HG03135 (cell line): ENCODE measurements around the gene CLEC20A.

ENCODE experiments used
- ATAC-seq: cut with Tn5 transposase; IDR thresholded peaks from one replicate; pipeline ENCODE4 v1.9.1; 2021; ENCODE audit warnings: mild to moderate bottlenecking, moderate library complexity; ENCODE audit not compliant: unreplicated experiment

CLEC20A gene

DNA sequence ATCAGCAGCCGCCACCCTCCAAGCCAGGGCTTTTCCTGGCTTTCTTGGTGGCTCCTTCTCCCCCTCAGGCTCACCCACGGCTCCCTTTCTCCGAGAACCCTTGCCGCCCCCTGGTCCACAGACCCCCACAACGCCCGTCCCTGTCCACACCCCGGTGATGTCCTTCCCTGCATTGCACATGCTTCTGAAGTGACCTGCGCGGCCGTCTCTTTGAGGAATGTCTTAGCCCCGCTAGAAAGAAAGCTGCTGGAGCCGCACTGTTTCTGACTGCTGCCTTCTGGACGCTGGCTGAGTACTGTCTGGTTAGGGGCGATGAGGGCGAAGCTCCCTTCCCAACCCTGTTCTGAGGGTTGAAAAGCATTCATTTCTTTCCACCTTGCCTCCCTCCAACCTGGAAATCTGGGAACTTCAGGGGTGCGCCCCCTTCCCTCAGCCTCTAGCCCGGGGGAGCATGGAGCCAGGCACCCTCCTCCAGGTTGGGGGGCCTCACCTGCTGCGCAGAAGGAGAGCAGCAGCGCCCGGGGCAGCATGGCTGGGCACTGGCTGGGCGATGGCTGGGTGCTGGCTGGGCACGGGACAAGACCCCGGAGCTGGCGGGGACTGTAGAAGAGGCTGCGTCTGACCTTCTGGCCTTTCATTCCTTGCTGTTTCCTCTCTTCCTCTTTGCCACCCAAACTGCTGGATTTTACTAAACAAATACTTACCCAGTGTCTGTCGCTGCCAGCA lies at the start of gene CLEC20A:
Gene CLEC20A, minus strand, starts transcription at position 555 of the 726 bp plus-strand sequence. Its CDS starts 25 bp downstream, at position 530.
- no peak for ATAC-seq

DNA sequence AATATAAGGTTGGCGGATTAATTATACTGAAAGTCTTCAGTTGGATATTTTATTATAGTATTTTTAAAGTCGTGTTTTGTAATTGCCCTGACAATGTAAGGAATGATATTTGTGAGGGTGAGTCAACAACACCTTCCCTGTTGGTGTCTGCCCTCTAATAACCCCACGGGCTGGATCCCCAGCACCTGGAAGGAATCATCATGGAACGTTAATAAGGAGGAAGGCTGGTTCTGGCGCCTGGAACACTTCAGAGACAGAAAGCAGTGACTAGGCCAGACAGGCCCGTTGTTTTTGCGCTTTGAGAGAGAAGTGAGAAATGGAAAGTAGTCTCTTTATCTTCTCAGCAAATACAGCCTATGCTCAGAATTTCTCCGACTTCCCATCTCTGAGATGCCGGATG lies 47.8 kb upstream of the CLEC20A start:
- ATAC-seq, result no peak

DNA sequence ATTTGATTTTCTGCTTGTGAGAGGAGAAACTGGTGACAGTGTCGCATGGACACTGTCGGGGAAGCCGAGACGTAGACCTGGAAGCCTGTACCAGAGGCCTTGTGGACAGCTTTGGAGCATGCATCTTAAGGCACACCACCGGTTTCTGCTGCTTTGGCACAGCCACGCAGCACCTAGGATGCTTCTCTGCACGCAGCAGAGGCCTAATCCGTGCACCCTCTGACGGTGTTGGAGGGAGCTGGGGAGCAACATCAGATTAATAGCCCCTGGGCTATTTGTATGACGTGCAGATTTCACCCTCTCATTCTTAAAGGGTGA lies 46.5 kb upstream of the CLEC20A start:
- peak; percentile 43 for ATAC-seq

DNA sequence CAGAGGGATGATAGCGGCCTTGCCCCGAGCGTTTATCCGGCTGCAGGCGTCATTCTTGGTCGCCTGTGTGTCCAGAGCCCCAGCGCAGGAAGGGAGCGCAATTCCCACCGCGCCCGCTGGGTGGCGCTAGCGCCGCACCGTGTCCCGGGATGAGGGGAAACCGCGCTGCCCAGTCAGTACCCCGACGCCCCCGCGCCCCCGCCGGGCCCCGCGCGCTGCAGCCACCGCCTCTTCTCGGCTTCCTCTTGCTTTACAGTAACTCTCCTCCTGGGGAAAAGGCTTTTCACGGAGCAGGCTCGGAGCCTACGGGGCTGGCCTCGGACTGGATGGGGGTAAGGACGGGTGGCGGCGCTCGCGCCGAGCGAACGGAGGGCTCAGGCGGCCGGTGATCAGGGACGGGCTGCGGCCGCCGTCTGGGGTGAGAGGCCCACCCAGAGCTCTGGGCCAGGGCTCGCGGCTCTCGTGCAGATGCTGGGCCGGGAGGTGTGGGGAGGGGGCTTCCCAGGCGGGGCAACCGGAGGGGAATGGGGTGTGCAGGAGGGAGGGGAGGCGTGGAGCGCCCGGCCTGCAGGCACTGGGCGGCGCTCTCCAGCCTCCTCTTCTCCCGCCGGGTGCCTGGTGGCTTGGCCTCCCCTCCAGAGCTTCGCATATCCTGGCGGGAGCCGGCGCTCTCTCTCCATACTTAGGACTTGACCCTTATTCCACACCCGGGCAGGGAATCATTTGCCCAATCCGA lies 46.0 kb upstream of the CLEC20A start:
- ATAC-seq, result peak; percentile 83

DNA sequence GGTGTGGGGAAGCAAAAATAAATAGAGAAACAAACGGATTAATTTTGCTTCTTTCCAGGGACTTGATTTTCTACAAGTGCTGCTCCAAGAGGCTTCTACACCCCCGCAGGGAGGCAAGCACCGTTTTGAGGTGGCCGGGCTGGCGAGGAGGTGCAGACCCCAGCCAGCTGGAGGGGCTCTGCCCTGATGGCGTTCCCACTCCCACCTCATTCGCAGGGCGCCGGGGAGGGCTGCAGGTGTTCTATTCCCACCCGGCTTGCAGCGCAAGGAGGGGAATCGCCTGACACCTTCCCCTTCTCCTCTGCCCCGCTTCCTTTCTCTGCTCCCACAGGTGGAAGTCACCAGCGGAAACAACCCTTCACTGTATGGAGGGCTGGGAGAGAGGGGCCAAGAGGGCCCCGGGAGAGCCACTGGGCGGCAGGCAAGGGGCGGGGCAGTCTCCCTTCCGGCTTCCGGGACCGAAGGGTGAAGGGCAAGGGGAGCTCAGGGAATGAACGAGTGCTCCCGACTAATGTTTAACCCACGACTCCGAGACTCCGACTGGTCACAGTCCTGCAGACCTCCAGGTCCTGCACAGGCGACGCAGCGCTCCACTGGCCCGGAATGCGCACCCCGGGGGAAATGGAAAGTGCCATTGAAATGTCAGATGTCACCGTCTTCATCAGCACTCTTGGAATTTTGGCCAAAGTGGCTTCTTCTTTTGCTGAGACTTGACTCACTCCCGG lies 45.2 kb upstream of the CLEC20A start:
- ATAC-seq, result peak; percentile 44

DNA sequence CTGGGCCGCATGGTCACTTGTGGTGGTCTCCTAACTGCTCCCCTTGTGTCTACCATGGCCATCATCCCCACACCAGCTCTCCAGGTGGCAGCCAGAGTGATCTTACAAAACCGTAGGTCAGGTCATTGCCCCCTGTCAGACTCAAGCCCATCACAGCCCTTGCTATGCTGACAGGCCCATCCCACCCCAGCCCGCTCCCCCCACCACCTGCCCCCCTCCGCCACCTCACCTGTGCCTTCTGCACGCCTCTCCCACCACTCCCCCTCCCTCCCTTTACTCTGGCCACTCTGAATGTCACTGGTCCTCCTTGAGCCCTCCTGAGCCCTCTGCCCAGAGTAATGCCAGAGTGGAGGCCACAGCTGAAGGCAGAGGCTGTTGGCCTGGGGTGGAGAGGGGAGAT lies 44.6 kb upstream of the CLEC20A start:
- ATAC-seq, result no peak

DNA sequence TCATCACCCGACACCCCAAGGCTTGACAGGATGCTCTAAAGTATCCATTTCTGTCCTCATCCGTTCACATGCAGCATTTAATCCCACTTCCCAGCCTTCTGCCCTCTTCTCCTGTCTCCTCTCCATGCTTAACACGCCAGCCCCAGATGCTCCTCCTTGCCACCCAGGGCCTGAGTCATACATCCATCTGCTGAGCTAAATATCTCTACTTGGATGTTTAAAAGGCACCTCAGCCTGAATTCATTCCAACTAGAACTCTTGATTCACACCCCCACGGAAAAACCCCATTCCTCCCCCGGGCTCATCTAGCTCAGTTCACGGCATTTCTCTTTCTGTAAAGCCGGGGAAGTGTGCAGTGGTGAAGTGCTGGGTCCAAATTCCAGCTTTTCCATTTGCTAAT lies 43.9 kb upstream of the CLEC20A start:
- no peak for ATAC-seq

DNA sequence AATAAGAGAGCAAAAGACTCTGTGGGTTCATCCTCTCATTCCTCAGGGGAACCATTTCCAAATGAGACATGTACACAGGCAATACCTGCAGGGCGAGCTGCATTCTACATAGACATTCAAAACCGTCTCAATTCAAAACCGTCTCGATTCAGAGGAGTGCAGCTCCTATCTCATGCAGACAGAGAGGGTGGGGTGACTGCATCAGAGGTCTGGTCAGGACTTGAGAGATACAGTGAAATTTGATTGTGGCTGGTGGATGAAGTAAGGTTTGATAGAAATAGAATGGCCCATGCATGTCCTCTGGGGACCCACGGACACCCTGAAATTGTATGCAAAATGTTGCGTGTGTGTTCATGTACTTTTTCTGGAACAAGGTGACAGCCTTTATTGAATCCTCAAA lies 43.4 kb upstream of the CLEC20A start:
- no peak for ATAC-seq

DNA sequence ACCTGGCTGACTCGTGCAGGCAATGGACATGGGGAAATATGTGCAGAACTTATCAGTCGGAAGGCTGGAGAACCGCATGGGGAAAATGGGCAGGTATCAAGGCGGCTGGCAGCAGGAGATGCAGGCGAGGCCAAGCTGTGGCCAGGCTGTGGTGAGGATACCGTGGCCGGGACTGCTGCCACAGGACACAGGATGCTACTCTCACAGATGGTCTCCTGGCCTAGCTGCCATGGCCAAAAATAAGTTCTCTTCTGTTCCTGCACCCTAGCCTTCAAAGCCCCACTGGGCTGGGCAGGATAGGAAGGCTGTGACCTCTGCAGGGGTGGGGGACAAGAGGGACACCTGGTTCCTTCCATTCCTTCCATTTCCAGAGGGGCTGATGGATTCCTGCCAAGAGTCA lies 42.5 kb upstream of the CLEC20A start:
- no peak for ATAC-seq

DNA sequence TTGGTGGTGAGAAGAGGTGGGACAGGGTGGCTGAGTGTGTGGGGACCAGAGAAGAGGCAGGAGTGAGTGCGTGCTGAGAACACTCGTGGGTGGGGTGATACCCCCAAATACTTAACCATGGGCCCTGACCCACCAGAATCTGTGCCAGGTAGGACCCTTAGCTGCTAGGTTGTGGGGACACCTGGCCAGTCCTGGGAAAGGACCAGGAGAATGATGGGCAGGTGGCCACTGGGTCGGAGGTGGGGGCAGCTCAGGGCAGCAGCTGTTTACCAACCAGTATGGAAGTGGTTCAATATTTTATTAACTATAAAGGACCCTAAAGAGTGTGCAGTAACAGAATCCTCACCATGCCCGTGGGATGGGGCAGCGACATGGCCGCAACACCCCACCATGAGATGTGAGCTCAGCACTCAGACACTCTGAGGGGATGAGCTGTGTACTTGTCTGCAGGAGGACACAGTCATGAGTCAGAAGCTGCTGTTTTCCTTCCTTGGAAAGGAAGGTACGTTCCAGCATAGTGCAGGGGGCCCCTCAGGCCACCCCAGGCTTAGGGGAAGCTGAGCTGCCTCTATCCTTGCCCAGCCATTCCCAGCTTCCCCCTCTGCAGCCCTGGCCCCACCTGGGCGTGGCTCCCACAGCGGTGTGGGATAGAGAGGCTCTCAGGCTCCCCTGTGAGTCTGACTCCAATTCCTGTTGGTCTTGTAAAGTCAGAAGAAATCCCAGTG lies 41.6 kb upstream of the CLEC20A start:
- no peak for ATAC-seq

DNA sequence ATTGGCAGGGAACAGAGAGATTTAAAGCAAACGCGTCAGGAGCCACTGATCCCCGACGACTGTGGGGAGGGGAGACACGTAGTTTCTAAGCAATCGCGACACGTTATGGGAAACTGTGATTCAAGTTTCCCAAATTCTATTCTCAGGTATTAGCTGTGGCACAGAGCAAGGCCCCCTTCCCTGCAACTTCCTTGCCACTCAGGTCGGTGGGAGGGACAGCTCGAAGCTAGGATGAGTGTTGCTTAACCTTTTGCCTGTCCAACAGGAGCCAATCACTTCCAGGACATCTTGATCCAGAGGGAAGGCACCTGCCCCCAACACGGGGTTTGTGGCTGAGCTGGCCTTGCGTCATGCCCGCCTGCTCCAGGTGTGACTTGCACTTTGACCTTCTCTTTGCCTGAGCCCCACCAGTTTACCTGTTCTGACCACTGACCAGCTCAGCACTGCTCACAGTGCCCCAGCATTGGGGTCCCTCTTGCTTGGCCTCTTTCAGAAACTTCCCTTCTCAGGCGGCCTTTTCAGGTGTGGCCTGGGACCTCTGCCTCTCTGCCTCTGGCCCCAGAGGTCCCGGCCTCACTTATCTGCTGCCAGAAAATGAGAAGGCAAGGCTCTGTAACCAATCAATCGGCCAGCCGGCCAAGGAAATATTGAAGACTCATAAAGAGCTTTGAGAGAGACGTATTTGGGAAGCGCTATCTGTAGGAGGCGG lies 40.8 kb upstream of the CLEC20A start:
- no peak for ATAC-seq

DNA sequence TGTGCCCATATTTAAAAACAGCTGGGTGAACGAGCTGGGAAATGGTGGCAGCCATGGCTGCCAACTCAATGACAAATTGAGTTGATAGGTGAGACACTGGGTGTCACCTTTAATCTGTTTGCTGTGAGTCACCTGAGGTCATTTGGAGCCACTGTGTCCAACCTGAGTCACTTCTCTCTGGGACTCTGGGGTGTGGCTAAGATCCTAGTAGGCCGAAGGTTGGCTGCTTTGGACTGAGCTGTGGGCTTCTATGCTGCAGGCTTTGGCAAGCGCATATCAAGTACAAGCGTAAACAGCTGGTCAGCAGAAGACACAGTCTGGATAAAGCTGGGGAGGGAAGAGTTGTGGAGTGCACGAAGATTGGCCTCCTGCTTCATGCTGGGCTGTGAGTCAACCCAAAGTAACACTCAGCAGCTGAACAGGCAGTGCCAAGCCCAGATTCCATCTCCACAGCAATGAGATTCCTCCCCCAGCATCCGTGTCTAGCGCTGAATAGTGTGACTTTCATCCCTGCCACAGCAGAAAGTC lies 40.1 kb upstream of the CLEC20A start:
- no peak for ATAC-seq

DNA sequence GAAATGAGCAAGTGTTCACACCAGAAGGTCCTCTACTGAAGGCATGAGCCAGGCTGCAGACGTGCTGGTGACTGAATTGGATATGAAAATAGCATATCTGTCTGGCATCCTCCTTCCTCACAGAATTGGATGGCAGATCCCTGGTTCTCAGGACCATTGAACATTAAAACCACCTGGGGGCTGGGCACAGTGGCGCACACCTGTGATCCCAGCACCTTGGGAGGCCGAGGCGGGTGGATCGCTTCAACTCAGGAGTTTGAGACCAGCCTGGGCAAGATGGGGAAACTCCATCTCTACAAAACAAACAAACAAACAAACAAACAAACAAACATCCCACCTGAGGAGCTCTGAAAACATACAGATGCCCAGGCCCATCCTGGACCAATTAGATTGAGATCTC lies 39.6 kb upstream of the CLEC20A start:
- no peak for ATAC-seq

DNA sequence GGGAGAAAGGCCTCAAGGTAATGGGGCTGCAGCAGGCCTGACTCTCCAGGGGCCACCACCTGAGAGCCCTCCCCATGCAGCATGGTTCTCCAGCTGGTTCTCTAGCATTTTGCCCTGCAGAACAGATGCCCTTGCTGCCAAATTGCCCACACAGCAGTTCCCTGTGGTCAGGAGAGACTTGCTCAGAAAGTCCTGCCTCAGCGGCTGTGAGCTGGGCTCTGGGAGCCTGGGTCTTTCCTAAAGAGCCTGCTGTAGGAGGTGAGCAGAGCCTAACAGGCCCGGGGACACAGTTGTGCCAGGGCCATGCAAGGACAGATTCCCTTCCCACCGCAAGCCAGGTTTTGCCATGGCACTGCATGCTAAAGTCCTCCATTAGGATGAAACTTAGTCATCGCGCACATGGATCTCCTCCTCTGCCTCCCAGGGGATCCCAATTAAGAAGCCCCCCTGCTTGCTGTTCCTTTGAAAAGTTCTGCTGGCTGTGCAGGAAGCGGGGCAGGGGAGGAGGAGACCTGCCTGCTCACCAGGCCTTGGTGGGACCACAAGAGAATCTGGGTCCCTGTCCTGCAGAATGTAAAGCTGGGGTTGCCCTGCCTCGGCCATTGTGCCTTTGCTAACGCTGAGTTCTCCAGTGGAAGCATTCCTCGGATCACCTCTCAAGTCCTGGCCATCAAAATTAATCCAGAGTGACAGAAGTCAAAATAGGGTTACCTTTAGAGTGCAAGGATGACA lies 37.5 kb upstream of the CLEC20A start:
- ATAC-seq, result no peak

DNA sequence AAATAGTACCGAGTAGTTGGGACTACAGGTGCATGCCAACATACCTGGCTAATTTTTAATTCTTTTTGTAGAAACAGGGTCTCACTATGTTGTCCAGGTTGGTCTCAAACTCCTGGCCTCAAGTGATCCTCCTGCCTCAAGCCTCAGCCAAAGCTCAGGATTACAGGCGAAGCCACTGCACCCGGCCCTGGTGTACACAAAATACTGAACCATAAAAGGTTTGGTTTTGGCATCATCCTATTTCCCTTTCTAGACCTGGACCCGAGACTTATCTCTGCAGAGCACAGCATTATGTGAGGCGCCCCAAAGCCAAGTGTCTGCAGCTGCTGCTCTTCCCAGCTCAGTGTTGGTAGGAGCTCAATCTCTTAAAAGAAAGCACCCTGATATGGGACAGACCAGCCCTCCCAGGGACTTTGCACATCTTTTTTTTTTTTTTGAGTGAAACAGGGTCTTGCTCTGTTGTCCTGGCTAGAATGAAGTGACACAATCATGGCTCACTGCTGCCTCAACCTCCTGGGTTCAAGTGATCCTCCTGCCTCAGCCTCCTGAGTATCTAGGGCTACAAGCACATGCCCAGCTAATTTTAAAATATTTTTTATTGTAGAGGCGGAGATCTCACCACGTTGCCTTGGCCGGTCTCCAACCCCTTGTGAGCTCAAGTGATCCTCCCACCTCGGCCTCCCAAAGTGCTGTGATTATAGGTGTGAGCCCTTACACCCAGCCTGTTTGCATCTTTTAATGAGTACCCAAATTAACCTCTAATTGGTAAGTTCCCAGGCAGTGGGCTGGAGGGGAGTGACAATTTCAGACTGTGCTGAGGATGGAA lies 36.6 kb upstream of the CLEC20A start:
- no peak for ATAC-seq

DNA sequence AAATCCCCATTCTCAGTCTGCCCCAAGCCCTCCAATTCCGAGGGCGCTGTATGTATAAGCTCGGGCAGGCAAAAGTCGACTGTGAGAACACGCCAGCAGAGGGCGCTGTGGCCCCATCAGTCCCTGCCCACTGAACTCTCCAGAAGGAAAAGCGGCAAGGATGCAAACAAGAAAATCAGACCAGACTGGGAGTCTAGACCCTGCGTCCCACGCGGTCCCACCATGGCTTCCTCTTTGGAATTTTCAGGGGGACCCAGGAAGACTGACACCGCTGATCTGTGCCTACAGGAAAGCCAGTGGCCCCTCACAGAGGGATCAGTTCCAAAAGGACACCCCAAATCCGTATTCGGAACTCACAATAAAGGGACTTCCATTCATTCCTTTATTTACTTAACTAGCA lies 35.6 kb upstream of the CLEC20A start:
- ATAC-seq, result peak; percentile 70

DNA sequence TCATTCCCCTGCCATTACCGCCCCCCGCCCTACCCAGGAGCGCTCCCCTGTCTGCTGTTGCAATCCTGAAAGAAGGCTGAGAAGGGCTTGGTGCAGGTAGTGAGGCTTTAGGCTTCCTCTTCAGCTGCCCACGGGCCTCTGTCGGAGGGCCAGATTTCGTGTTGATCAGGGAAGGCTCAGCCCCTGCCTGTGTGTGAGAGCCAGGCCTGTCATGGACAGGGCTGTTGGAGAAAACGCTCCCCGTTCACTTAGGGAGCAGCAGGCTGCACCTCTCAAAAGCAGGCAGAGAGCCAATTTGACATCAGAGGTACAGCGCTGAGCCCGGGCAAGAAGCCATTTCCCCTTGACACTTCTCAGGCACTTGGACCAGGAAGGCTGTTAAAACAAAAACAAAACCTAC lies 35.1 kb upstream of the CLEC20A start:
- ATAC-seq, result peak; percentile 21

DNA sequence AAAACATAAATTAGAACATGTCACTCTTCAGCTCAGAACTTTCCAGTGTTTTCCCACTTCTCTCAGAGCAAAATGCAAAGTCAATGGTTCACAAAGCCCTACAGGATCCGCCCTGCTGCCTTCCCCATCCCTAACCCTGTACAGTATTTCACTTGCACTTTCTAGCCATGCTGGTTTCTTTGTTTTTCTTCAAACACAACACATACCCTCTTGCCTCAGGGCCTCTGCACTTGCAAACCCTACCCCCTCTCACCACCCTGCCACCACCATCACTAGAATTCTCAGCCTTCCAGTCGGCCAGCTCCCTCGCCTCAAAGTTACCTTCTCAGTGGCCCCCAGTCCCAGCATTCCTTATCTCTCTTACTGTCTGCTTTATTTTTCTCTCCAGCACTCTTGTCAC lies 33.7 kb upstream of the CLEC20A start:
- no peak for ATAC-seq

DNA sequence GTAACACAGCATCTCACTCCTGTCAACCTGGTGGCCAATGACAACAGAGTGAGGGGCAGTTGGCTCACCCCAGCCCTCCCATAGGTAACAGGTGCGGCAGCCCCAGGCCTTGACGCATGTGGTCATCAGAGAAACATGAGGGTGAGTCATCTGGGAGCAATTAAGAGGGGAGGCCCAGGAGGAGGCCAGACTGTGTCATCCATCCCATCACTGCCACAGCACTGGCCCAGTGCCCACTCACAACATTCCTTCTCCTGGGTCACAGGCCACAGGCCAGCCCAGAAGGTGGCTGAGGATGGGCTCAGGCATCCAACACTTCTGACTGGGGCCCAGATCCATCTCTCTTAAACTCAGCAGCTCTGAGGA lies 33.3 kb upstream of the CLEC20A start:
- no peak for ATAC-seq
